Measurements from ENCODE around the gene SLC26A9. TPM values are rescaled to one million over a fixed set of nuclear protein-coding genes. Genes with fewer than 3 reads are reported as not detected.

Gene SLC26A9
- total and polyA plus RNA-seq, 7 experiments from 2014 or later: not detected

DNA sequence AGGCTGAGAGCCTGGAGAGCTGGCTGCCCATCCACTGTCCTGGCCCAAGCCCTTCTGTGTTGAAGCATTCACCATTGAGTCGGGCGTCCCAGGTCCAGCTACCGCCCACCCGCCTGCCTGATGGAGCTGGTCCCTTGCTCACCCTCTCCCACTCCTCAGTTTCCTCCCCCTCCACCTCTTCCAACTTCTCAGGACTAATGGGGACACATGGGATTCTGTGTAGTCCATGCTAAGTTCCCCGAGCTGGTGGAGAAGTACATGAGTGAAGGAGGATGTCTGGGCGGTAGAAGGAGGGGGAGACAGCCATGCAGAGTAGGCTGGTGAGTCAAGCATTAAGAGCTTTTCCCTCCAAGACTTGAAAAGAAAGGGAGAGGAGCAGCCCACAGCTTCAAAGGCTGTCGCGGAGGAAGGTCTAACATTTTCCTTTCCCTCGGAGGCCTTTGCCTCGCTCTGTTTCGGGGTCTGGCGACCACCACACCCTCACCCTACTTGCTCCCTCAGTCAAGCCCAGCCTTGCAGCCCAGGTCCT is 561 bp downstream of the SLC26A9 start:
- Histone ChIP-seq H3K27me3 (ENCODE audit: control insufficient read depth in 2 of 2, insufficient read depth in 2 of 2, low read length in 2 of 2) (no peaks in the 10 kb centered on the region), H3K36me3 (ENCODE audit: control insufficient read depth in 2 of 3, insufficient read depth in 3 of 3, low read length in 3 of 3) (no peaks in the 10 kb centered on the region), H3K4me3 (ENCODE audit: low read length) (no peak overlapping the region), H3K27ac (ENCODE audit: low read depth, low read length) (no peak overlapping the region), H3K9me3 (ENCODE audit: control insufficient read depth in 2 of 3, low read length in 3 of 3) (no peaks in the 10 kb centered on the region), H3K4me1 (ENCODE audit: control insufficient read depth in 2 of 2, insufficient read depth in 2 of 2, low read length in 2 of 2) (no peaks in the 10 kb centered on the region)
- no peak overlapping the region for H3K4me3 Mint-ChIP-seq
- no peaks in the 10 kb centered on the region for H3K36me3 Mint-ChIP-seq
- no peak overlapping the region for H3K27ac Mint-ChIP-seq
- ATAC-seq: no peak
- ChIA-PET POLR2A (no interaction called here), CTCF (no interaction called here)
- H3K27me3 Mint-ChIP-seq: peaks cover 32 to 68% (median 51%) of the 10 kb centered on the region in 5 donors
- intact Hi-C loops (cut with micrococcal nuclease): no loop called here
- H3K4me1 Mint-ChIP-seq: no peaks in the 10 kb centered on the region
- H3K9me3 Mint-ChIP-seq: no peaks in the 10 kb centered on the region
- no peak for DNase-seq

- Histone ChIP-seq H3K27me3 (ENCODE audit: control insufficient read depth in 2 of 2, insufficient read depth in 2 of 2, low read length in 2 of 2) (no peaks in the 10 kb centered on the region), H3K9me3 (ENCODE audit: control insufficient read depth in 2 of 3, low read length in 3 of 3) (no peaks in the 10 kb centered on the region), H3K27ac (ENCODE audit: low read depth, low read length) (no peak overlapping the region), H3K4me3 (ENCODE audit: low read length) (no peak overlapping the region), H3K4me1 (ENCODE audit: control insufficient read depth in 2 of 2, insufficient read depth in 2 of 2, low read length in 2 of 2) (no peaks in the 10 kb centered on the region), H3K36me3 (ENCODE audit: control insufficient read depth in 2 of 3, insufficient read depth in 3 of 3, low read length in 3 of 3) (no peaks in the 10 kb centered on the region)
- H3K27ac Mint-ChIP-seq: no peak overlapping the region
- ATAC-seq (no peak), DNase-seq (no peak)
- ChIA-PET CTCF (interaction anchor here (1.1 kb wide), 1 partner anchor 693 kb away, joined by 3 read pairs; no protein-coding TSS in a partner anchor), POLR2A (no interaction called here)
- H3K4me1 Mint-ChIP-seq: no peaks in the 10 kb centered on the region
- intact Hi-C loops (cut with micrococcal nuclease): no loop called here
- H3K36me3 Mint-ChIP-seq: no peaks in the 10 kb centered on the region
- H3K4me3 Mint-ChIP-seq: no peak overlapping the region
- no peaks in the 10 kb centered on the region for H3K9me3 Mint-ChIP-seq
- peaks cover 38 to 76% (median 47%) of the 10 kb centered on the region in 5 donors for H3K27me3 Mint-ChIP-seq
These were observed 2.5 kb downstream of the SLC26A9 start for GRCh38 chr1:205940710-205941109.

GRCh38 chr1:205939690-205940330 is 3.4 kb downstream of the SLC26A9 start:
- ChIA-PET CTCF (interaction anchor here (1.1 kb wide), 1 partner anchor 694 kb away, joined by 3 read pairs; no protein-coding TSS in a partner anchor), POLR2A (no interaction called here)
- no peaks in the 10 kb centered on the region for H3K27me3 ChIP-seq (ENCODE audit: control insufficient read depth in 2 of 2, insufficient read depth in 2 of 2, low read length in 2 of 2)
- no peaks in the 10 kb centered on the region for H3K36me3 ChIP-seq (ENCODE audit: control insufficient read depth in 2 of 3, insufficient read depth in 3 of 3, low read length in 3 of 3)
- Mint-ChIP-seq H3K27me3 (peaks cover 38 to 74% (median 42%) of the 10 kb centered on the region in 5 donors), H3K4me1 (no peaks in the 10 kb centered on the region), H3K9me3 (no peaks in the 10 kb centered on the region), H3K27ac (no peak overlapping the region), H3K4me3 (no peak overlapping the region), H3K36me3 (no peaks in the 10 kb centered on the region)
- intact Hi-C loops (cut with micrococcal nuclease): no loop called here
- H3K27ac ChIP-seq (ENCODE audit: low read depth, low read length): no peak overlapping the region
- peak; percentile 27 for ATAC-seq
- H3K9me3 ChIP-seq (ENCODE audit: control insufficient read depth in 2 of 3, low read length in 3 of 3): no peaks in the 10 kb centered on the region
- no peak overlapping the region for H3K4me3 ChIP-seq (ENCODE audit: low read length)
- no peaks in the 10 kb centered on the region for H3K4me1 ChIP-seq (ENCODE audit: control insufficient read depth in 2 of 2, insufficient read depth in 2 of 2, low read length in 2 of 2)
- no peak for DNase-seq

DNA sequence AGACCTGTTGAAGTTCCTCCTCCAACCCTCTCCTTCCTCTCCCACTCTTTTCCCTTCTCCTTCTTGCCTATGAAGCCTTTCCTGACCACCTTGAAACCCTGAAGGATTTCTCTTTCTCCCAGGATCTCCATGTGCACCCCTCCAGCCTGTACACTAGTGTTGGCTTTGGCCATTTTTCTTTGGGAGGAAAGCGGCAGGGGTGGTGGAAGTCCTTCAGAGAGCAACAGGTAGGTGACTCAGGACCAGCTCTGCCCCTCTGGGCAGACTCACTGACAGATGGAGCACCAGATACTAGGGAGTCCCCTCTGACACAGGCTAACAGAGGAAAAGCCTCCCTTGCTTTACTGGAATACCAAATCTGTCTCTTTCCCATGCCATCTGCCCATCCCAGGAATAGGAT is 4.6 kb downstream of the SLC26A9 start:
- intact Hi-C loops (cut with micrococcal nuclease): no loop called here
- CTCF ChIA-PET: no interaction called here
- no peaks in the 10 kb centered on the region for H3K36me3 Mint-ChIP-seq

DNA sequence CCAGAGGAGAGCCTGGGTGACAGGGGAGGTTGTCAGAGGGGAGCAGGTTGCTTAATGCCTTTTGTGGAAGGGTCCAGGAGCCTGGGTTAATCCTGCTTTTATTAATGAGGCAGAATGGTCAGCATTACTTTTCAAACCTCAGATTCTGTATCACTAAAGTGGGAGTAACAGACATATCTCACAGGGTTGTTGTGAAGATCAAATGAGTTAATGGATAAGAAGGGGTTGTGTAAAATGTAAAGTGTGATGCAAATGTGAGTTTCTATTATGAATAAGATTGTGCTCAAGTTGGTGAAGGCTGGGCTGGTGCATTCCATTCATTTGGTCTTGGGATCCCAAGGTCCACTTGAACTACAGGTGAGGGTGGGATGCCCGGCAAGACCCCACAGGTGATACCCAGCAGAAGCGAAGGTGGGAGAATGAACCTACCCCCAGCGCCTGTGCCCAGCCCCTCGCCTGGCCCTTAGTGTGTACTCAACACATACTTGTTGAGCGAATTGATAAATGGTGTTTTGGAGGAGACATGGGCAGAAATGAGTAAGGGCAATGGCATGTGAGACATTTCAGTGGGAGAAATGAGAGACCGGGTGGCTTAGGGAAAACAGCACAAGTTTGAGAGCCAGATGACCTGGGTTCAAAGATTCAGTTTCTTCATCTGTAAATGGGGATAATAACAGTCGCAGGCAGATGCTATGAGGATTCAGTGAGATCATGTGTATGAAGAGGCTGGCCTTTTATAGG is 6.2 kb downstream of the SLC26A9 start:
- no peaks in the 10 kb centered on the region for H3K36me3 Mint-ChIP-seq
- H3K27me3 Mint-ChIP-seq: peaks cover 21 to 57% (median 38%) of the 10 kb centered on the region in 5 donors
- ATAC-seq: no peak
- intact Hi-C loops (cut with micrococcal nuclease): no loop called here
- POLR2A ChIA-PET: no interaction called here
- DNase-seq: no peak
- Histone ChIP-seq H3K4me3 (ENCODE audit: low read length) (no peak overlapping the region), H3K27ac (ENCODE audit: low read depth, low read length) (no peak overlapping the region), H3K36me3 (ENCODE audit: control insufficient read depth in 2 of 3, insufficient read depth in 3 of 3, low read length in 3 of 3) (no peaks in the 10 kb centered on the region), H3K4me1 (ENCODE audit: control insufficient read depth in 2 of 2, insufficient read depth in 2 of 2, low read length in 2 of 2) (no peaks in the 10 kb centered on the region), H3K27me3 (ENCODE audit: control insufficient read depth in 2 of 2, insufficient read depth in 2 of 2, low read length in 2 of 2) (no peaks in the 10 kb centered on the region), H3K9me3 (ENCODE audit: control insufficient read depth in 2 of 3, low read length in 3 of 3) (no peaks in the 10 kb centered on the region)
- H3K9me3 Mint-ChIP-seq: no peaks in the 10 kb centered on the region
- peaks cover 0 to 1% (median 0%) of the 10 kb centered on the region in 7 donors for H3K4me1 Mint-ChIP-seq
- CTCF ChIA-PET: no interaction called here
- H3K4me3 Mint-ChIP-seq: no peak overlapping the region
- H3K27ac Mint-ChIP-seq: no peak overlapping the region

More for the DNA sequence above, 4.6 kb downstream of the SLC26A9 start:
- ATAC-seq (no peak), DNase-seq (no peak)
- no peaks in the 10 kb centered on the region for H3K9me3 Mint-ChIP-seq
- H3K27ac ChIP-seq (ENCODE audit: low read depth, low read length): no peak overlapping the region
- no peaks in the 10 kb centered on the region for H3K27me3 ChIP-seq (ENCODE audit: control insufficient read depth in 2 of 2, insufficient read depth in 2 of 2, low read length in 2 of 2)
- H3K4me1 Mint-ChIP-seq: no peaks in the 10 kb centered on the region
- H3K36me3 ChIP-seq (ENCODE audit: control insufficient read depth in 2 of 3, insufficient read depth in 3 of 3, low read length in 3 of 3): no peaks in the 10 kb centered on the region
- no peak overlapping the region for H3K27ac Mint-ChIP-seq
- no peaks in the 10 kb centered on the region for H3K4me1 ChIP-seq (ENCODE audit: control insufficient read depth in 2 of 2, insufficient read depth in 2 of 2, low read length in 2 of 2)
- H3K9me3 ChIP-seq (ENCODE audit: control insufficient read depth in 2 of 3, low read length in 3 of 3): no peaks in the 10 kb centered on the region
- no peak overlapping the region for H3K4me3 Mint-ChIP-seq
- H3K27me3 Mint-ChIP-seq: peaks cover 35 to 72% (median 42%) of the 10 kb centered on the region in 5 donors
- POLR2A ChIA-PET: no interaction called here
- H3K4me3 ChIP-seq (ENCODE audit: low read length): no peak overlapping the region

DNA sequence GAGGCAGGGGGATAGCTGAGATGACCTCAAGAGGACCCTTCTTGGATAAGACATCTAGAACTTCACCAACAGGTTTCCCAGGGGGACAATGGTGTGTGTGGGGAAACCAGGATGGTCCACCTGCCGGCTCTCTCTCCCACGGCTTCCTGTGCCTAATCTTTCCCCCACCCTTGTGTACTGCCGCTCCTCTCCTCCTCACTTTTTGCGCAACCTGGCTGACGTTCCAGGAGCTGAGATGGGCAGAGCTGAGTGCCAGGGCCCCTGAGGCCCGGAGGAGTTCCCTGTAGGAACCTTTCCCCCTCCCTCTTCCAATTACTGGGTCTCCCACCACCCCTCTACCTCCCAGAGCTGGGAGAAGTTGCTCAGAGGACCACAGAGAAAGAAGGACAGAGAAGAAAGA is 6.9 kb downstream of the SLC26A9 start:
- Histone ChIP-seq H3K27ac (ENCODE audit: low read depth, low read length) (no peak overlapping the region), H3K4me1 (ENCODE audit: control insufficient read depth in 2 of 2, insufficient read depth in 2 of 2, low read length in 2 of 2) (no peaks in the 10 kb centered on the region), H3K36me3 (ENCODE audit: control insufficient read depth in 2 of 3, insufficient read depth in 3 of 3, low read length in 3 of 3) (no peaks in the 10 kb centered on the region), H3K9me3 (ENCODE audit: control insufficient read depth in 2 of 3, low read length in 3 of 3) (no peaks in the 10 kb centered on the region), H3K27me3 (ENCODE audit: control insufficient read depth in 2 of 2, insufficient read depth in 2 of 2, low read length in 2 of 2) (no peaks in the 10 kb centered on the region), H3K4me3 (ENCODE audit: low read length) (no peak overlapping the region)
- peaks cover 14 to 50% (median 34%) of the 10 kb centered on the region in 5 donors for H3K27me3 Mint-ChIP-seq
- DNase-seq (no peak), ATAC-seq (no peak)
- intact Hi-C loops (cut with micrococcal nuclease): no loop called here
- POLR2A ChIA-PET: no interaction called here
- H3K4me1 Mint-ChIP-seq: peaks cover 0 to 1% (median 0%) of the 10 kb centered on the region in 7 donors
- H3K9me3 Mint-ChIP-seq: no peaks in the 10 kb centered on the region
- H3K27ac Mint-ChIP-seq: no peak overlapping the region
- H3K4me3 Mint-ChIP-seq: no peak overlapping the region
- CTCF ChIA-PET: no interaction called here
- H3K36me3 Mint-ChIP-seq: no peaks in the 10 kb centered on the region

Measured in naive thymus-derived CD4-positive, alpha-beta T cell (primary cell).